22Rv1 (cell line): ENCODE measurements around the gene DMD.

Source experiments
- ZFX ChIP-seq: fragments of 450-650 bp; IDR thresholded peaks from 2 replicates; pipeline ENCODE4 v1.6.1; 2017; ENCODE audit warnings: antibody characterized with exemption, borderline replicate concordance
- TF ChIP-seq, protein P1 (sequence below): fragments of 450-650 bp; IDR thresholded peaks from 2 replicates; pipeline ENCODE4 v1.5.1; 2017; ENCODE audit warnings: mild to moderate bottlenecking

DNA sequence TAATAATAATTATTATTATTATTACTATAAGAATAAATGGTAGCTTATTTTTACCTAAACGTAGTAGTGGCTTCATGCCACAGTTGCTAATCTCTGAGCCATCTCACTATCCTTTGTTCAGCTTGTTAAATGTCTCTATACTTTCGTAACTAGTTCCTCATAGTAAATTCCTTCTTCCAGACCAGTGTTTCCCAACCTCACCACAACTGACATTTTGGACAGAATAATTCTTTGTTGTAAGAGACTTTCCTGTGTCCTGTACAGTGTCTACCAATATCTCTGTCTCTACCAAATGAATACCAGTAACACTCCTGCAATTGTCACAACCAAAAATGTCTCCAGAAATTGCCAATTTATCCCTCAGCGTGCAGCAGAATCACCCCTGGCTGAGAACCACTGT lies 1040.9 kb downstream of the DMD start:
- TF ChIP-seq, protein P1, sequence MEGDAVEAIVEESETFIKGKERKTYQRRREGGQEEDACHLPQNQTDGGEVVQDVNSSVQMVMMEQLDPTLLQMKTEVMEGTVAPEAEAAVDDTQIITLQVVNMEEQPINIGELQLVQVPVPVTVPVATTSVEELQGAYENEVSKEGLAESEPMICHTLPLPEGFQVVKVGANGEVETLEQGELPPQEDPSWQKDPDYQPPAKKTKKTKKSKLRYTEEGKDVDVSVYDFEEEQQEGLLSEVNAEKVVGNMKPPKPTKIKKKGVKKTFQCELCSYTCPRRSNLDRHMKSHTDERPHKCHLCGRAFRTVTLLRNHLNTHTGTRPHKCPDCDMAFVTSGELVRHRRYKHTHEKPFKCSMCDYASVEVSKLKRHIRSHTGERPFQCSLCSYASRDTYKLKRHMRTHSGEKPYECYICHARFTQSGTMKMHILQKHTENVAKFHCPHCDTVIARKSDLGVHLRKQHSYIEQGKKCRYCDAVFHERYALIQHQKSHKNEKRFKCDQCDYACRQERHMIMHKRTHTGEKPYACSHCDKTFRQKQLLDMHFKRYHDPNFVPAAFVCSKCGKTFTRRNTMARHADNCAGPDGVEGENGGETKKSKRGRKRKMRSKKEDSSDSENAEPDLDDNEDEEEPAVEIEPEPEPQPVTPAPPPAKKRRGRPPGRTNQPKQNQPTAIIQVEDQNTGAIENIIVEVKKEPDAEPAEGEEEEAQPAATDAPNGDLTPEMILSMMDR = no peak
- no peak for TF ChIP-seq ZFX
